T-helper 2 cell treated with Interferon-gamma antibody and Interleukin-4, amounts not matched to agents 100 ng/mL and 5 ng/mL, for 36 hours (primary cell): ENCODE results near the gene IL22RA1. TPM values are rescaled to one million over a fixed set of nuclear protein-coding genes. Genes with fewer than 3 reads are reported as not detected.

Experiments
- intact Hi-C: fragments of 100-400 bp; cut with micrococcal nuclease; formaldehyde crosslinking; loops from one replicate; pipeline ENCODE4 v1.15.1; 2023
- total RNA-seq: library from RNA; stranded (reverse); gene quantifications from 2 replicates; pipeline ENCODE4 v1.2.3, GENCODE V29; 2022

The IL22RA1 gene
- total RNA-seq, 1 donor from 2014 or later = not detected

GRCh38 chr1:24139841-24140425, 3.0 kb downstream of the IL22RA1 start:
- intact Hi-C loops = no loop called here

- intact Hi-C loops = no loop called here
These were observed 3.8 kb downstream of the IL22RA1 start for GRCh38 chr1:24139222-24139489.

DNA sequence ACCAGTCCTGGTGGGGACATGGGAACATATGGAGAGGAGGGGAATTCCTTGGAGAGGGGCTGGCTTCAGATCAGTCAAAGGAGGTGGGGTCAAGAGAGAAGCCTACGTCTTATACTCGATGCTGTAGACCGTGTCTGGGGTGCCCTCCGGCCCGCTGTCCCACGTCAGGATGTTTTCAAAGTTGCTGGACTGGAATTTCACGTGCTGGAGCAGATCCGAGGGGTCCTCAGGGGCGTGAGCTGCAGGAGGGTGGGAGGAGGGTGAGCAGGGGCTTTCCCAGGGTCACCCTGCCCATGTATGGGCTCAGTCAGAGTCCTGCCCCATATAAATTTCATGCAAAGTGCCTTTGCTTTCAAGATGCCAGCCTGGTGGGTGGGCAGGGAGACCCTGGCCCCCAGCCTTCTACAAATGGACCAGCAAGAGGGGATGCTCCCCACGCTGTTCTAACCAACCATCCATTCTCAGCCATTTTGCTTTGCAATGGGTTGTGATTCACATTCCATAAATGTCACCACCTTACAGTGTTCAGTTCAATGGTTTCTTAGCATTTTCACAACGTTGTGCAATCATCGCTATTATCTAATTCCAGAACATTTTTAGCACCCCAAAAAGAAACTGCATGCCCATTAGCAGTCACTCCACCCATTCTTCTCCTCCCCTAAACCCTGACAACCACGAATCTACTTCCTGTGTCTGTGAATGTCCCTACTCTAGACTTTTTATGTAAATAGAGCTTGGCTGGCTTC, 4.3 kb downstream of the IL22RA1 start:
- intact Hi-C loops = no loop called here

- intact Hi-C loops = no loop called here
These were observed 5.9 kb downstream of the IL22RA1 start for GRCh38 chr1:24136956-24137539.

DNA sequence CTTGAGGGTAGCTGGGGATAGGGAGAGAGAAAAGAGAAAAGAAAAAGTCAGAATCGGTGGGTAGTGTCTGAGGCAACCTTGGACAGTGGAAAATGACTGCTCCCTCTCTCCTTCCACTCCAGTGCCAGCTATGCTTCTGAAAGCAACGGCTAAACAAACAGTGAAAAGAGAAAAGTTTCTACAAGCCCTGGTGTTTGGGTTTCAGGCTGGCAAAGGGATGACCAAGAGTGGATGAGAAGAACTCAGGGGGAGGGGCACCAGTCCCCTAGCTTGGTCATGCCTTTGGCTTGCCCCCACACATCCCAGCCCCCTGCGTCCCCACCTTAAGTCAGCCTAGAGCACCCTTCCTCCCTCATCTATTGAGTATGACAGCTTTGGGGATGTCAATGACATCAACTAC, 8.6 kb downstream of the IL22RA1 start:
- intact Hi-C loops = no loop called here

GRCh38 chr1:24133819-24134218, 9.1 kb downstream of the IL22RA1 start:
- intact Hi-C loops = no loop called here

GRCh38 chr1:24130385-24130784, 12.6 kb downstream of the IL22RA1 start:
- intact Hi-C loops = no loop called here

DNA sequence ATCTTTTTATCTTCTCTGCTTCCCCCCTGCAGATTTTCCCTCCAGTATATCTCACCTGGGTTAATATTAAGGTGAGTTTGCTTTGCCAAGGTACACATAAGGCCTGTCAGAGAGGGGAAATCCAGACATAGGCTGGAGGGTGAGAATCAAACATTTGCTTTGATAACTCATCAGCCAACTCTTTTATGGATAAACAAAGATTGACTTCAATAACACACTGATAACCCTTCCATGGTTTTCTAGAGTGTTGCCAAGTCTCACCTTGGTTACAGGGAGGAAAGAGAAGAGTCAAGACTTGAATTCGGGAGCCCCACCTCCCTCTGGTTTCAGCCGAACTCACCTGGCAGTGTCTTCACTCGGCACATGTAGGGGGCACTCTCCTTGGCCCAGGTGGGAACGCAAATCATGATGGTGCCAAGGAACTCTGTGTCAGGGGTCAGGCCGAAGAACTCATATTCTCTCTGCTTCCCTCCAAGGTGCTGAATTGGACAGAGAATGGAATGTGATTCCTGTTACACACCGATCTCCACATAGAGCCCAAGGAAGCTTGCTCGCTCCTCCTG, 15.1 kb downstream of the IL22RA1 start:
- intact Hi-C loops = no loop called here

DNA sequence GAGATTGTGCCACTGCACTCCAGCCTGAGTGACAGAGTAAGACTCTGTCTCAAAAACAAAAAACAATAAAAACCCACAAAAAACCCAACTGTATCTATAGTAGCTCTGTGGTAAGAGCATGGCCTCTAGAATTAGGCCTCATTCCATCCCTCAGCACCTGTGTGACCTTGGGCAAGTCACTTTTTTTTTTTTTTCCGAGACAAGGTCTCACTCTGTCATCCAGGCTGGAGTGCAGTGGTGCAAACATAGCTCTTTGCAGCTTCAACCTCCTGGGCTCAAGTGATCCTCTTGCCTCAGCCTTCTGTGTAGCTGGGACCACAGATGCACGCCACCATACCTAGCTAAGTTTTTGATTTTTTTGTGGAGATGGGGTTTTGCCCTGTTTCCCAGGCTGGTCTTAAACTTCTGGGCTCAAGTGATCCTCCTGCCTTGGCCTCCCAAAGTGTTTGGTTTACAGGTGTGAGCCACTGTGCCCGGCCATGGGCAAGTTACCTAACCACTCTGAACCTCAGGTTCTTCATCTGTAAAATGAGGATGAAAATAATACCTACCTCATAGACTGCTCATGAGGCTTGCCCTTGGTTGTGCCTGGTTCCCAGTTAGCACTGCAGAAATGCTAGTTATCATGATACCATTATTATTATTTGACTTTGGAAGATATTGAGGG, 15.7 kb downstream of the IL22RA1 start:
- intact Hi-C loops = no loop called here

- intact Hi-C loops = no loop called here
These were observed 16.3 kb downstream of the IL22RA1 start for GRCh38 chr1:24126672-24127023.

GRCh38 chr1:24126018-24126671, 16.8 kb downstream of the IL22RA1 start:
- intact Hi-C loops = no loop called here

- intact Hi-C loops = no loop called here
These were observed 17.5 kb downstream of the IL22RA1 start for GRCh38 chr1:24125456-24125855.

DNA sequence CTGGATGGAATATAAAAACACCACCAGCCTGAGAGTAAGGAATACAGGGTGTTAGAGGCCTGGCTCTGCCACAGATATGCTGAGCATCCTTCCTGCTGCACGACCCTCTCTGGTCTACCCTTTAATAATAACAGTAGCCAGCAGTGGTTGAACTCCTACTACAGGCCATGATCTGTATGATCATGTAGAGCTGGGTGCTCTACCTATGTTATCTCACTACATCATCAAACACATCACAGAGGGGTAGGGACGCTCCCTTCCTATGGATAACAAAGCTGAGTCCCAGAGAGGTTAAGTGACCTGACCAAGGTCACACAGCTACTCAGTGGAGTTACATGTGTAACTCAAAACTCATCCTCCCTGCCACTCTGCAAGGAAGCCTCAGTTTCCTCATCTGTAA, 18.0 kb downstream of the IL22RA1 start:
- intact Hi-C loops = no loop called here

DNA sequence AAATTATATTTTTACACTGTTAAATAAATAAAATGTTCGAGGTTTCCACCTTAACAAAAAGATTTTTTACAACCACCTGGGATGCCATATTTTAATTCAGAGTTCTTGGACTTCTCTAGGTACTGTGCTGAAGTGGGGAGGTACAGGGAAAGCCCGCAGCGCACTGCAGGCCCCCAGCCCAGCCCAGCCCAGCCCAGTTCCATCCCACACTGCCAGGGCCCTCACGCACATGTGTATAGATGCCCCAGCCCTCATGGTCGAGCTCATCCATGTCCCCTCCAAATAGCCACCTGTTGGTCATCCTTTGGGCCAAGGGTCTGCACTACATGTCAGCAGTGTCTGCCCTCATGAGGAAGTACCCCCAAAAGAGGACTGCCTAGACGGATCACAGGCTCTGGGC, 19.3 kb downstream of the IL22RA1 start:
- intact Hi-C loops = no loop called here

- intact Hi-C loops = no loop called here
These were observed 20.2 kb downstream of the IL22RA1 start for GRCh38 chr1:24122776-24123175.

GRCh38 chr1:24121406-24121805, 21.5 kb downstream of the IL22RA1 start:
- intact Hi-C loops = no loop called here

DNA sequence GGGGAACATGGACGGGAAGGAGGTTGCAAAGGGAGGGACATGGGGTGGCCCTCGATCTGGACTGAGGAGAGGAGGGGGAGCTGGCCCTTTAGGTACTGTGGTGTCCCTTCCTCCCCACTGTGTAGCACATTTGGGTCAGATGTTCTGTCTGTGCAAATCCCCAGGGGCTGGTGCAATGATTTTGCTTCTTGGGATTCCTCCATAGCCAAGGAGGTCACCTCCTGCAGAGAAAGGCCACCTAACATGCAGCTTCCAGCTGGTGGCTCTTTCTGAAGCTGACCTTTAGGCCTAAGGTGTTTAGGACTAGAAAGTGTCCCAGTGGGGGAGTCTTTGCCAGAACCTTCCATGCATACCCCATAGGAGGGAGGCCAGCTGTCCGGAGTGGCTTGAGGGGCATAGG, 22.0 kb downstream of the IL22RA1 start:
- intact Hi-C loops = no loop called here

DNA sequence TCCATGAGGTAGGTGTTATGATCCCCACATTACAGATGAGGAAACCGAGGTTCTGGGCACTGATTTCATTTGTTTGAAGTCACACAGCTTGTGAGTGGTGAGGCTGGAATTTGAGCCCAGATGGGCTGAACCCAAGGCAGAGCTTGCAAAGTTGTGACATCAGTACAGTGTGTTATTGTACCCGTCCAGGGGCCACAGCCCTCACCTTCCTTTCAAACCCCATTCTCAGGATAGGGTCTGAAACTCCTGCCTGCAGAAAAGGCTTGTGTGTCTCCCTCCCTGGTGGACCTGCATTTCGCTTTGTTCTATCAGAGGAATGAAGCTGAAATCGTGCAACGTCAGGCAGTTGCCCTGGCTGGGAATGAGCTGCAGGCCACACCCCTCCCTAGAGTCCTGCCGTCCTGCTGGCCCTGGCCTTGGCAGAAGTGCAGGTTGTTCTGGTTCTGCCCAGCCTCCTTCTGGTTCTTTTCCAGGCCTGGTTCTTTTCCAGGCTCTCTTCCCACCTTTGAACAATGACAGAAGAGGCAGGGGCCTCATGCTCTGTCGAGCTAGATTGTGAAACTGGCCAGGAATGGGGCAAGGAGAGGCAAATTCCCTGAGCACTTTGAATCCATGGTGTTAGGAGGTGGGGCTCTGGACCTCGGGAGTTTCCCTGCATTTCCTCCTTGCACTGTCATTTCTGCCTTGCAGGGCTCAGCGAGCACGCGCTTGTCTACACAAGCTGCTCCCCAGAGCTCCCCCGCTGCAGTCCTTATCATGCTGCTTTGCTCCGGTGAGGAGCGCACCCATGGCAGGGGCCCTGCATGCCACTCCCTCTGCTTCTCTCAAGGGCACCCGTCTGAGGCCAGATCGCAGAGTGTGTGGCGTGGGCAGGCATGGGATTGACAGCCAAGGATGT, 22.8 kb downstream of the IL22RA1 start:
- intact Hi-C loops = no loop called here

DNA sequence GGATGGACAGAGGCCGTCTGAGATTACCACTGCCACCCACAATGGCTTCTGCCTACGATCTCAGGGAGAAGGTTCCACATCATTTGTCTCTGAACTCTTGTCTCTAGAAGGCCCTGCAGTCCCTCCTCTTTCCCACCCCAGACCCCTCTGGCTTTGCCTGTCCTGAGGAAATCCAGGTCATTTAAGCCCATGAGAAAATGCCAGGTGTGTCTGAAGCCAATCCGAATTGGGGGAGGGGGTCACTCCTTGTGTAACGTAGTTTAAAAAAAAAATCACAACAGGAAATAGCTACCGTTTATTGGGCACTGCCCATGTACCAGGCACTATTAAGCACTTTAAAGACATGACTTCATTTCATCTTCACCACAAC, 23.5 kb downstream of the IL22RA1 start:
- intact Hi-C loops = no loop called here

DNA sequence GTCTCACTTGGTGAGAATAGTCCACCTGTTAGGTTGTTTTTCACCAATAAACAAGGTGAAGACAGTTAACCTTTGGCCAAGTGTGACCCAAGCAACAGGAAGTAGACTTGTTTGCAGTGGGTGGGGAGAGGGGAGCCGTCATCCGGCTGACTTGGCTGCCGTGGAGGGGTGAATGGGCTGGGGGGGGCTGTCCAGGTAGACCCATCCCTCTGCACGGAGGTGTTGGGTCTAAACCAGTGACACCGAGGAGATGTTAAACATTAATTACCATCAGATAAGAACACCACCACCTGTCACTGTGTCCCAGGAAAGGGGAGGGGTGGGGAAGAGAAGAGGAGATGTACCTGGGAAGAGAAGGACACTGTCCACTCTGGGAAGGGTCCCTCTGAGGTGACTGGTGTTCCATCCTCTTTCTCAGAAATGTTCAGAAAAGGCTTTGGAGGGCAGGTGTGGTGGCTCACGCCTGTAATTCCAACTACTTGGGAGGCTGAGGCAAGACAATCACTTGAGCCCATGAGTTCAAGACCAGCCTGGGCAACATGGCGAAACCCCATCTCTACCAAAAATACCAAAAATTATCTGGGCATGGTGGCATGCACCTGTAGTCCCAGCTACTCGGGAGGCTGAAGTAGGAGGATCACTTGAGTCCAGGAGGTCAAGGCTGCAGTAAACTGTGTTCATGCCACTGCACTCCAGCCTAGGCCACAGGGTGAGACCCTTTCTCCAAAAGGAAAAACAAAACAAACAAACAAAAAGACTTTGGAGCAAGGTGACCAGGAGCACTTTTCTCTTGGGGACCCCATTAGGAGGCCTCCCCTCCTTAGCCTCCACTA, 24.3 kb downstream of the IL22RA1 start:
- intact Hi-C loops = no loop called here
